NCI-H146 (cell line): Measurements from ENCODE around the gene SRGAP2C.
"Not testable (repeated sequence)": the region's sequence is repeated elsewhere in the genome, so short reads cannot be mapped to it uniquely, and the experiment has no call there.

Experiments used
- DNase-seq: peaks from one replicate; lab custom pipeline; 2025; lab: John Stamatoyannopoulos, UW

Gene SRGAP2C

DNA sequence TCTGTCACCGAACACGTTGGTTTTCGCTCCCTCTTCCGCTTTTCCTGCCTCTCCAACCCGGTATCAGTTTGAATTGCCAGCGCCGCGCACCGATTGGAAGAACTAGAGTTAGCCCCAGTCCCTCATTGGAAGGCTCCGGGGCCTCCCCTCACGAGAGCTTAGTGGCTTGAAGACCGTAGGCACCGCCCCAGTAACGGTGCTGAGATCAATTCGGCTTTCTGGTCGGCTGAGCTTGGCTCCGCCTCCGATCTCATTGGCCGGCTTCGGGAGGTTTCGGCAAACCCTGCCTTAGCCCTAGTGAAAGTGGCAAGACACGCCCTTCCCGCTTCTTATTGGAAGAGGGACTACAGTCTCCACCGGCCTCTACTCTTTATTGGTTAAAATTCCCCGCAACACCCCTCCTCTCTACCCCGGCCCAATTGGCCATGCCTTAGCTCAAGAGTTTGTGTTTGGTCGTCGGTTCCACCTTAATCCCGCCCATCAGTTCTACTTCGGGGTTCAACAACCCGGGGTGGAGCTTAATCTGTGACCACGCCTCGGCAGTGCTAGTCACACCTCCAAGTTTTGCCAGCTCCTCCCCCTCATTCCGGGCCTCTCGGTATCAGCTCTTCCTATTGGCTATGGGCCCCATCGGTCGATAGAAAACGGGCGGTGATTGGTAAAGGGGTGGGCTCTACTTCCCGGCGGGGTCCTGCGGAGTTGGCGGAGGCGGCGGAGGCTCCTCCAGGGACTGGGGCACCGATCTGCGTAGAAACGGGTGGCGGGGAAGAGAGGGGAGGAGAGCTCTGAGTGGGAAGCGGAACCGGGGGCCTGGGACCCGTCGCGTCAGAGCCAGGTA is at the start of gene SRGAP2C, which contains the start of gene FAM72B:
TSS of gene SRGAP2C (plus strand) at position 686 of the 838 bp plus-strand sequence. CDS start 2,472 bp downstream, outside the sequence.
TSS of gene FAM72B (minus strand) at position 51 of the 838 bp plus-strand sequence. CDS start 851 bp downstream, outside the sequence.
- peak; percentile 99 for DNase-seq

DNA sequence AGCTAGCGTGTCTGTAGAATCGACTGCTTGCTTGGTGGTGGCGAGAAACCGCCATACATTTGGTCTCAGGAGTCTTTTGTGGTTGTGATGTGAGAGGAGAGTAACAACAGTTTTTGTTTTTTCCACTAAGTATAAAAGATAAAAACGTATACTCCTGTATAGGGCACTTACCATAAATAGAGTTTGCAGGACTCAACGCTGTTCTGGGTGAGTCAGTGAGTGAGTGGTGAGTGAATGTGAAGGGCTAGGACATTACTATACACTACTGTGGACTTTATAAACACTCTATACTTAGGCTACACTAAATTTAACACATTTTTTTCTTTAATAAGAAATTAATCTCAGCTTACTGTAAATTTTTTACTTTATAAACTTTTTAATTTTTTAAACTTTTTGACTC is 44.4 kb upstream of the SRGAP2C start:
- DNase-seq, result not testable (repeated sequence)

- not testable (repeated sequence) for DNase-seq
Measured at GRCh38 chr1:121148489-121149190, 36.1 kb upstream of the SRGAP2C start.

GRCh38 chr1:121151294-121151693 is 33.5 kb upstream of the SRGAP2C start:
- DNase-seq, result not testable (repeated sequence)

- not testable (repeated sequence) for DNase-seq
Measured at GRCh38 chr1:121152788-121153187, 32.0 kb upstream of the SRGAP2C start.

- not testable (repeated sequence) for DNase-seq
Measured at GRCh38 chr1:121154811-121155210, 30.0 kb upstream of the SRGAP2C start.

- not testable (repeated sequence) for DNase-seq
Measured at GRCh38 chr1:121155671-121156358, 29.0 kb upstream of the SRGAP2C start.

DNA sequence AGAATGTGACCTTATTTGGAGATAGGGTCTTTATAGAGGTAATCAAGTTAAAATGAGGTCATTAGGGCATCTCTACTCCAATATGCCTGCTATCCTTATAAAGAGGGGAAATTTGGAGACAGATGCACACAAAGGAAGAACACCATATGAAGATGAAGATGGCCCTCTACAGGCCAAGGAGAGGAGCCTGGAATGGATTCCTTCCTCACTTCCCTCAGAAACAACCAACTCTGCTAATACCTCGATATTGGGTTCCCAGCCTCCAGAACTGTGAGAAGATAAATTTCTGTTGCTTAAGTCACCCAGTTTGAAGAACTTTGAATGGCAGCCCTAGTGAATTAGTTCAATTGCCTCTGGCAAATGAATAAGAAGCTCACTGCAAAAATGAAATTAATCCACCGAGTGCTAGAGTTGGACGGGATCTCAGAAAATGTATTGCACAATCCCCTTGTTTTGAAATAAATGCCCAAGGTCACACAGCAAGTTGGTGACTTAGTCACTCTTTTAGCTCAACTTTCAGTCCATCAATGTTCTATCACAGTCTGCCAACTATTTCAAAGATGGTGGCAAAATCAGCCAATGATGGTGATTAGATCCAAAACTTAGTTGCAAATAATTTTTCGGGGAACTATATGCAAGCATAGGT is 27.7 kb upstream of the SRGAP2C start:
- not testable (repeated sequence) for DNase-seq

DNA sequence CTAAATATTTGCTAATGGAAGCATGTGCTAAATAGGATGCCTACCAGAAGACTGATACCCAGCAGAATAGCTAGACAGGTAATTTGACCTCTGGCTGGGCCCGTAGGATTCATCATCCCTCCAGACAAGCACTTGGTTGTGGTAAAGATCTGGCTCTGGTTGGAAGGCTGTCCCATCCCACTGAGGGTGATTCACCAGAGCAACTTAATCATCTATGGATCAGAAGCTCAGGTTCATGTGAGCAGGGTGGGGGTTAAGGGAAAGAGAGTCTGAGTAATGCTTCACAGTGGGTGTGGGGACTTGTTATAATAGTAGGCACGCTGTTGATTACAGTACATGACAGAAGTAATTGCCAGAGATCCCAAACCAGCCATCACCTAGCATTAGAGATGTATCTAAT is 27.2 kb upstream of the SRGAP2C start:
- not testable (repeated sequence) for DNase-seq

- not testable (repeated sequence) for DNase-seq
Measured at GRCh38 chr1:121160118-121160517, 24.7 kb upstream of the SRGAP2C start.

DNA sequence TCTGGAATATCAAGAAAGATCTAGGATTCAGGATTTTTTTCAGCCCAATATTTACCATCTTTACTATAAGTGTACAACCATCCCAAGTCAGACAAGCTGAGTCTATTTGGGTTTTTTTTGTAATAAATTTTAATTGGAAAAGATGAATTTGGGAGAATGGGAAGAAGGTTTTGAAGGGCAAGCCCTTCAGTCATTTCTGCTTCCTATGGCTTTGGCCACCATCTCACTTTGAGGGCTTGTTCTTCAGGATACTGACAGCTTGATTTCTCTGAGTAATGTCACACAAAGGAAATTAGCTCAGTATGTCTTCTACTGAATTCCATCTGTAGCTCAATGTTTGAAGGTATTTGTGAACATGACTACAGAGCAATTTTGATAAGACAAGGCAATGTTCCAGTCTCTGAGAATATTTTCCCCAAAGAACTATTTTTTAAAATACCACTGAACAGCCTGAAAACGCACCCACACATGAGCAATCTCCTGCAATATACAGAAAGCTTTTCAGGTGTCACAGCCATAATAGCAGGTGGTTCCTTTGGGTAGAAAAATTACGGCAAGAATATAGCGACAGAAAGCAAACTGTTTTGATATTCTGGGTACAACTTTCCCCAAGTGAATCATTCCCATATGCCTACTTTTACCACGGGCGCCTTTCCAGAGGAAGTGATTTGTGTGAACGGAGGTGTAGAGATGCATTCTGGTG is 23.4 kb upstream of the SRGAP2C start:
- not testable (repeated sequence) for DNase-seq

GRCh38 chr1:121163850-121164757 is 20.7 kb upstream of the SRGAP2C start:
- not testable (repeated sequence) for DNase-seq

DNA sequence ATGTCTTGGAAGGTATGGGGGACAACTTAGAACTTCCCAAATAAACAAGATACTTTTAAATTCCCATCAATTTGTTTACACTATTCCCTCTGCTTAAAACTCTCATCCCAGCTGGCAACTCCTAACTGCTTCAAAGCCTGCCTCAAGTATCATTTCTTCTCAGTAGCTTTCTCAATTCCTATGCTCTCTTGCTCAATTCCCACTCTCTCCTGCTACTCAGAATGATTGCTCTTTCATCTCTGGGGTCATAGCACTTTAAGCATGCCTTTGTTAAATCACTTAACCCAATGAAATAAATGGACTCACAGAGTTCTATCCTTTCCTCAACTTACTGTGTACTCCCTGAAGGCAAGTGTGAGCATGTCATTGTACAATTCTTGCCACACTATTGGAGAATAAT is 19.5 kb upstream of the SRGAP2C start:
- DNase-seq, result not testable (repeated sequence)

DNA sequence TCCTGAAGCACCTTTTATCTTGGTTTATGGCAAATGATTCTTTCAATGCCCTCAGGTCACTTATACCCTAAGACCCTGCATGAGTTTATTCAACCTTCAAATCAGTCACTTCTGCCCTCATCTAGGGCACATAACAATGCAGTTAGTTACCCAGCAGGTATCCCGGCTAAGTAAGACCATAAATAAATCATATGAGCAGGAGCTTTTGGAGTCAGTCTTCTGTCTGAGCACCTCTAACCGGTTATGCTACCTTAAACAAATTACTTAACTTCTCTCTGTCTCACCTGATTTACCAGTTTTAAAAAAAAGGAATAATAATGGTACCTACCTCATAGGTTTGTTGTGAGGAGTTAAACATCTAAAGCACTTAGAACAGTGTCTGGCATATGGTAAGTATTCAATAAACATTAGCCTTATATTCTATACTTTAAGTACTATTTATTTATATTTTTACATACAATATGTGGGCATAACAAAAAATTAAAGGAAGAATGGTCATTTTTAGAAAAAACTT is 17.5 kb upstream of the SRGAP2C start:
- DNase-seq, result not testable (repeated sequence)

DNA sequence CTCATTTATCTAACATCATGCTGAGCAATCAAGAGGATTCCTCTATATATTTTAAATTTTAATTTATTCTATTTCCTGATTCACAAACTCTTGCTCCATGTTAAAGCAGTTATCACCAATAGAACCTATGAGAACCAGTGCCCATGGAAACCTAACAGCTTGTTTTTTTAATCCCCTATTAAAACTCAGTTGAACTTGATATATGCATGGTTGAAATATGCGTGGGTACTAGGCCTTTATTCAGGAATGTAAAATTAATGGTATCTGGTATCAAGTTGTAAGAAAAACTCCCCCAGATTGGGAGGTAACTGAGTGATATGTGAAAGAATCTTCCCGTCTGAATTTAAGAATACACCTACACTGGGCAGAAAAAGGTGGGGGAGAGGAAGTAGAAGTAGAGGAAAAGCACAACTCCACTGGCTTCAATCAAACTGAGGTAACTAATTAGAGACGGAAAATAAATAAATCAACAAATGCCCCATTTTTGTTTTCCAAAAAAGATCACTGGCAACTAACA is 16.6 kb upstream of the SRGAP2C start:
- DNase-seq, result not testable (repeated sequence)

DNA sequence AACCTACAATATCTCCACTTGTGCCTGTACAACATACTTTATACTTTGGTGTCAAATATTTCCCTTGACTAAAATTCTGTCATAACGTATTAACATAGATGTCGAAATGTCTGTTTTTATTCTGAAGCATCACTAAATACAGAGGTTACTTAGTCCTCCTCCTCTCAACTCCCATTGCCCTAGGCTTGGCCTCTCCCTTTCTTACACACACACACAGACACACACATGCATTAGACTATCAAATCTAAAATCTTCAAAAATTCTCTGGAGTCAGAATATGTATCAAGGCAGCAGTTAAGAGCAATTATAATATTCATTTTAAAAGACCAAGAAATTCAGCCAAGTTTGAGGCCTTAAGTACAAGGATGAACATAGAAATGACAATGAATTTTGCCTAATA is 8.1 kb upstream of the SRGAP2C start:
- not testable (repeated sequence) for DNase-seq

GRCh38 chr1:121178197-121178596 is 6.6 kb upstream of the SRGAP2C start:
- DNase-seq, result not testable (repeated sequence)

GRCh38 chr1:121183867-121184266 is 908 bp upstream of the SRGAP2C start:
- not testable (repeated sequence) for DNase-seq

- not testable (repeated sequence) for DNase-seq
Measured at GRCh38 chr1:121185140-121185708, 449 bp downstream of the SRGAP2C start.
